Amygdala (tissue), 56 donors: ENCODE measurements around the gene MME.
"Not testable (repeated sequence)": the region's sequence is repeated elsewhere in the genome, so short reads cannot be mapped to it uniquely, and the experiment has no call there.

Experiments
- DNase-seq, 56 donors: peaks; one replicate each; lab custom pipeline; 2025; lab: John Stamatoyannopoulos, UW

The MME gene

GRCh38 chr3:155083313-155083905, 3.3 kb downstream of the MME start:
- no peak for DNase-seq

- DNase-seq, result no peak
Measured at GRCh38 chr3:155084567-155084966, 4.4 kb downstream of the MME start.

GRCh38 chr3:155086051-155086450, 5.9 kb downstream of the MME start:
- no peak for DNase-seq

- no peak for DNase-seq
Measured at GRCh38 chr3:155088706-155089345, 8.7 kb downstream of the MME start.

- DNase-seq, result no peak
Measured at GRCh38 chr3:155089495-155089894, 9.4 kb downstream of the MME start.

GRCh38 chr3:155093261-155093660, 13.1 kb downstream of the MME start:
- no peak for DNase-seq

- no peak for DNase-seq
Measured at GRCh38 chr3:155096303-155097008, 16.3 kb downstream of the MME start.

GRCh38 chr3:155097009-155097349, 16.9 kb downstream of the MME start:
- no peak for DNase-seq

GRCh38 chr3:155101398-155101797, 21.3 kb downstream of the MME start:
- DNase-seq, result no peak

GRCh38 chr3:155102329-155102728, 22.2 kb downstream of the MME start:
- no peak for DNase-seq

- DNase-seq, result no peak
Measured at GRCh38 chr3:155103686-155104085, 23.6 kb downstream of the MME start.

GRCh38 chr3:155106119-155106518, 26.0 kb downstream of the MME start:
- DNase-seq, result no peak

GRCh38 chr3:155110022-155110421, 29.9 kb downstream of the MME start:
- DNase-seq, result no peak

GRCh38 chr3:155110996-155111901, 31.1 kb downstream of the MME start:
- no peak for DNase-seq

GRCh38 chr3:155111971-155112370, 31.9 kb downstream of the MME start:
- DNase-seq, result no peak

GRCh38 chr3:155112661-155113389, 32.7 kb downstream of the MME start:
- DNase-seq, result no peak

GRCh38 chr3:155124745-155125144, 44.6 kb downstream of the MME start:
- not testable (repeated sequence) for DNase-seq

- DNase-seq, result no peak
Measured at GRCh38 chr3:155129396-155129795, 49.3 kb downstream of the MME start.

- DNase-seq, result no peak
Measured at GRCh38 chr3:155130001-155130400, 49.9 kb downstream of the MME start.

- no peak for DNase-seq
Measured at GRCh38 chr3:155131104-155131503, 51.0 kb downstream of the MME start.
